ENCODE data around the gene PADI4.

DNA sequence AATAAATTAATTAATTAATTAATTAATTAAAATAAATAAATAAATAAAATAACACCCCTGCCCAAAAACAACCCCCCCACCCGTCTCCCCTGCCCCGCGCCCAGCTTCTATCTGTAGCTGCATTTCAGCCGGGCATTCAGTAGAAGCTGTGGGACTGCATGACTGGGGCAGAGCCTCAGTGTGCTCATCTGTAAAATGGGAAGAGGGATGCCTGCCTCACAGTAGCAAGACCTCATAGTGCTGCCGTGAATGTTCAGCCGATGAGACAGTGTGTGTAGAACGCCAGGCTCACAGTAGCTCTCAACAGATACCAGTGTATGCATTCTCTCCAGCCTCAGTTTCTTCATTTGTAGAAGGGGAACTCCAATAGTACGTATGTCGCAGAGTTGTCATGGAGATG, 8.7 kb downstream of the PADI4 start:
- TF ChIP-seq, protein P1, sequence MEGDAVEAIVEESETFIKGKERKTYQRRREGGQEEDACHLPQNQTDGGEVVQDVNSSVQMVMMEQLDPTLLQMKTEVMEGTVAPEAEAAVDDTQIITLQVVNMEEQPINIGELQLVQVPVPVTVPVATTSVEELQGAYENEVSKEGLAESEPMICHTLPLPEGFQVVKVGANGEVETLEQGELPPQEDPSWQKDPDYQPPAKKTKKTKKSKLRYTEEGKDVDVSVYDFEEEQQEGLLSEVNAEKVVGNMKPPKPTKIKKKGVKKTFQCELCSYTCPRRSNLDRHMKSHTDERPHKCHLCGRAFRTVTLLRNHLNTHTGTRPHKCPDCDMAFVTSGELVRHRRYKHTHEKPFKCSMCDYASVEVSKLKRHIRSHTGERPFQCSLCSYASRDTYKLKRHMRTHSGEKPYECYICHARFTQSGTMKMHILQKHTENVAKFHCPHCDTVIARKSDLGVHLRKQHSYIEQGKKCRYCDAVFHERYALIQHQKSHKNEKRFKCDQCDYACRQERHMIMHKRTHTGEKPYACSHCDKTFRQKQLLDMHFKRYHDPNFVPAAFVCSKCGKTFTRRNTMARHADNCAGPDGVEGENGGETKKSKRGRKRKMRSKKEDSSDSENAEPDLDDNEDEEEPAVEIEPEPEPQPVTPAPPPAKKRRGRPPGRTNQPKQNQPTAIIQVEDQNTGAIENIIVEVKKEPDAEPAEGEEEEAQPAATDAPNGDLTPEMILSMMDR (IDR thresholded peaks at IDR 0.05; ENCODE audit: low read depth, low read length): no peak
- TF ChIP-seq, protein P2, sequence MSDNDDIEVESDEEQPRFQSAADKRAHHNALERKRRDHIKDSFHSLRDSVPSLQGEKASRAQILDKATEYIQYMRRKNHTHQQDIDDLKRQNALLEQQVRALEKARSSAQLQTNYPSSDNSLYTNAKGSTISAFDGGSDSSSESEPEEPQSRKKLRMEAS (IDR thresholded peaks at IDR 0.05; ENCODE audit: low read depth, low read length): no peak
- TF ChIP-seq POLR2A (IDR thresholded peaks at IDR 0.05; ENCODE audit: extremely low read depth, insufficient read length): no peak
- no peak for TF ChIP-seq MYC (IDR thresholded peaks at IDR 0.05; ENCODE audit: low read depth, low read length)

All from NB4 (cell line).